Skeletal muscle tissue (tissue), 4 donors: Measurements from ENCODE around the gene YJU2. TPM values are rescaled to one million over a fixed set of nuclear protein-coding genes. Genes with fewer than 3 reads are reported as not detected.
"Not testable (repeated sequence)": the region's sequence is repeated elsewhere in the genome, so short reads cannot be mapped to it uniquely, and the experiment has no call there.

Experiments used
- H3K27ac ChIP-seq: one replicate; pipeline ENCODE4 v1.7.0; 2013; ENCODE audit warnings: mild to moderate bottlenecking, low read depth, low read length, inconsistent platforms
- H3K27me3 ChIP-seq, 3 donors: one replicate each; pipeline ENCODE4 v1.7.0; 2013; ENCODE audit warnings: low read length in 3 of 3; ENCODE audit not compliant: control insufficient read depth in 3 of 3, insufficient read depth in 3 of 3
- H3K36me3 ChIP-seq, 3 donors: one replicate each; pipeline ENCODE4 v1.7.0; 2013; ENCODE audit warnings: low read length in 3 of 3; ENCODE audit not compliant: control insufficient read depth in 3 of 3, insufficient read depth in 3 of 3
- H3K4me1 ChIP-seq, 3 donors: one replicate each; pipeline ENCODE4 v1.7.0; 2013; ENCODE audit warnings: low read length in 3 of 3, mild to moderate bottlenecking in 3 of 3; ENCODE audit not compliant: control insufficient read depth in 3 of 3, insufficient read depth in 3 of 3
- H3K4me3 ChIP-seq, 3 donors: one replicate each; pipeline ENCODE4 v1.7.0; 2013; ENCODE audit warnings: low read length in 3 of 3
- H3K9ac ChIP-seq, 3 donors: one replicate each; pipeline ENCODE4 v1.7.0; 2013; ENCODE audit warnings: low read length in 3 of 3, mild to moderate bottlenecking in 3 of 3, moderate library complexity in 2 of 3, low read depth in 1 of 3
- H3K9me3 ChIP-seq, 3 donors: one replicate each; pipeline ENCODE4 v1.7.0; 2013; ENCODE audit warnings: low read length in 3 of 3; ENCODE audit not compliant: control insufficient read depth in 3 of 3
- total RNA-seq: library from RNA; depleted of rRNA; stranded (reverse); fragments of >200 nt; gene quantifications from one replicate; pipeline ENCODE4 v1.2.3, GENCODE V29; 2014
- donor health status: Osteomylitis.

Gene YJU2
- total RNA-seq, 1 donor from 2014 or later: 14.6 TPM

- Histone ChIP-seq H3K4me3 (no peak overlapping the region), H3K9me3 (no peaks in the 10 kb centered on the region), H3K36me3 (no peaks in the 10 kb centered on the region), H3K27ac (no peak overlapping the region), H3K27me3 (peaks cover 20 to 49% (median 30%) of the 10 kb centered on the region in 3 donors), H3K4me1 (no peaks in the 10 kb centered on the region), H3K9ac (no peak overlapping the region)
Observed at GRCh38 chr19:4227771-4228170, 19.1 kb upstream of the YJU2 start.

GRCh38 chr19:4228765-4229178 lies 18.1 kb upstream of the YJU2 start:
- no peaks in the 10 kb centered on the region for H3K9me3 ChIP-seq
- no peak overlapping the region for H3K4me3 ChIP-seq
- H3K9ac ChIP-seq: no peak overlapping the region
- H3K4me1 ChIP-seq: no peaks in the 10 kb centered on the region
- peaks cover 27 to 52% (median 39%) of the 10 kb centered on the region in 3 donors for H3K27me3 ChIP-seq
- no peaks in the 10 kb centered on the region for H3K36me3 ChIP-seq
- H3K27ac ChIP-seq: no peak overlapping the region

- no peak within 1 kb of the TSS for H3K9ac ChIP-seq
Observed at GRCh38 chr19:4229179-4229931, 17.5 kb upstream of the YJU2 start, which contains the start of gene EBI3. Gene EBI3, plus strand, starts transcription at chr19:4229523. Its CDS starts 28 bp downstream, at chr19:4229551.

GRCh38 chr19:4230237-4230636 lies 16.6 kb upstream of the YJU2 start:
- H3K9me3 ChIP-seq: not testable (repeated sequence)

More at GRCh38 chr19:4229179-4229931, 17.5 kb upstream of the YJU2 start, which contains the start of gene EBI3:
- peaks cover 29 to 46% (median 42%) of the 10 kb centered on the region in 3 donors for H3K27me3 ChIP-seq
- no peaks in the 10 kb centered on the region for H3K36me3 ChIP-seq
- H3K9me3 ChIP-seq: no peaks in the 10 kb centered on the region
- no peak within 1 kb of the TSS for H3K4me3 ChIP-seq
- H3K27ac ChIP-seq: no peak within 1 kb of the TSS
- no peaks in the 10 kb centered on the region for H3K4me1 ChIP-seq

GRCh38 chr19:4231521-4231920 lies 15.4 kb upstream of the YJU2 start:
- not testable (repeated sequence) for H3K27ac ChIP-seq, H3K4me3 ChIP-seq, H3K9ac ChIP-seq, H3K36me3 ChIP-seq, H3K4me1 ChIP-seq, H3K9me3 ChIP-seq
- peaks cover 34 to 48% (median 42%) of the 10 kb centered on the region in 3 donors for H3K27me3 ChIP-seq

More at GRCh38 chr19:4230237-4230636, 16.6 kb upstream of the YJU2 start:
- not testable (repeated sequence) for H3K36me3 ChIP-seq, H3K4me3 ChIP-seq, H3K27ac ChIP-seq, H3K9ac ChIP-seq, H3K4me1 ChIP-seq
- peaks cover 34 to 48% (median 47%) of the 10 kb centered on the region in 3 donors for H3K27me3 ChIP-seq

- not testable (repeated sequence) for H3K9ac ChIP-seq, H3K9me3 ChIP-seq, H3K27ac ChIP-seq, H3K36me3 ChIP-seq, H3K4me1 ChIP-seq, H3K4me3 ChIP-seq
- H3K27me3 ChIP-seq: peaks cover 38 to 48% (median 48%) of the 10 kb centered on the region in 3 donors
Observed at GRCh38 chr19:4232139-4232538, 14.7 kb upstream of the YJU2 start.

- no peaks in the 10 kb centered on the region for H3K9me3 ChIP-seq
- no peaks in the 10 kb centered on the region for H3K36me3 ChIP-seq
- no peaks in the 10 kb centered on the region for H3K4me1 ChIP-seq
- no peak overlapping the region for H3K27ac ChIP-seq
- no peak overlapping the region for H3K9ac ChIP-seq
- no peak overlapping the region for H3K4me3 ChIP-seq
- H3K27me3 ChIP-seq: peaks cover 37 to 50% (median 48%) of the 10 kb centered on the region in 3 donors
Observed at GRCh38 chr19:4232614-4233281, 14.1 kb upstream of the YJU2 start.

- Histone ChIP-seq H3K4me1 (no peaks in the 10 kb centered on the region), H3K27me3 (peaks cover 32 to 50% (median 45%) of the 10 kb centered on the region in 3 donors)
Observed at GRCh38 chr19:4233282-4233853, 13.5 kb upstream of the YJU2 start.

GRCh38 chr19:4234142-4234861 lies 12.6 kb upstream of the YJU2 start:
- H3K4me3 ChIP-seq: no peak overlapping the region
- H3K27ac ChIP-seq: no peak overlapping the region
- no peaks in the 10 kb centered on the region for H3K4me1 ChIP-seq
- peaks cover 23 to 41% (median 36%) of the 10 kb centered on the region in 3 donors for H3K27me3 ChIP-seq
- H3K9me3 ChIP-seq: no peaks in the 10 kb centered on the region
- H3K9ac ChIP-seq: no peak overlapping the region
- no peaks in the 10 kb centered on the region for H3K36me3 ChIP-seq

More at GRCh38 chr19:4233282-4233853, 13.5 kb upstream of the YJU2 start:
- Histone ChIP-seq H3K9me3 (no peaks in the 10 kb centered on the region), H3K36me3 (no peaks in the 10 kb centered on the region), H3K27ac (no peak overlapping the region), H3K4me3 (no peak overlapping the region), H3K9ac (no peak overlapping the region)
